Endothelial cell of umbilical vein (primary cell): ENCODE measurements around the gene POLE4.

Experiments used
- EZH2 ChIP-seq: IDR thresholded peaks from 2 replicates; pipeline ENCODE4 v1.6.1; 2012; ENCODE audit warnings: borderline replicate concordance, low read depth, mild to moderate bottlenecking, moderate library complexity, low read length, inconsistent platforms; ENCODE audit not compliant: severe bottlenecking
- FOS ChIP-seq: IDR thresholded peaks from 2 replicates; pipeline ENCODE4 v1.6.1; 2011; ENCODE audit warnings: mild to moderate bottlenecking, low read length, moderate library complexity, borderline replicate concordance; ENCODE audit not compliant: insufficient read depth
- GATA2 ChIP-seq: IDR thresholded peaks from 2 replicates; pipeline ENCODE4 v1.7.0; 2011; ENCODE audit warnings: low read depth, mild to moderate bottlenecking, moderate library complexity, mixed read lengths, low read length; ENCODE audit not compliant: insufficient read length, insufficient read depth
- JUN ChIP-seq: IDR thresholded peaks from 2 replicates; pipeline ENCODE4 v1.6.1; 2011; ENCODE audit warnings: borderline replicate concordance, low read depth; ENCODE audit not compliant: insufficient read length, insufficient read depth
- MYC ChIP-seq: IDR thresholded peaks from one replicate; pipeline ENCODE4 v1.6.1; 2011; ENCODE audit warnings: mild to moderate bottlenecking, low read depth, low read length
- POLR2A ChIP-seq: IDR thresholded peaks from 2 replicates; pipeline ENCODE4 v1.6.1; 2012; ENCODE audit warnings: low read depth, mild to moderate bottlenecking, control low read depth, low read length
- POLR2AphosphoS5 ChIP-seq: IDR thresholded peaks from 2 replicates; pipeline ENCODE4 v1.6.1; 2012; ENCODE audit warnings: low read depth, mild to moderate bottlenecking, control low read depth, low read length, moderate library complexity; ENCODE audit not compliant: insufficient read depth
- TF ChIP-seq, protein P1 (sequence below), 2 donors: IDR thresholded peaks; 1 replicate in 1 of 2; 2 replicates in 1 of 2; pipeline ENCODE4 v1.5.1; 2011; ENCODE audit warnings: low read length in 2 of 2, mild to moderate bottlenecking in 2 of 2, moderate library complexity in 2 of 2, control low read depth in 1 of 2, inconsistent platforms in 1 of 2, low read depth in 1 of 2; ENCODE audit not compliant: insufficient read depth in 1 of 2; ENCODE audit errors: extremely low read depth in 1 of 2
- TF ChIP-seq, protein P2 (sequence below): IDR thresholded peaks from 2 replicates; pipeline ENCODE4 v1.6.1; 2011; ENCODE audit not compliant: insufficient read depth, insufficient read length

DNA sequence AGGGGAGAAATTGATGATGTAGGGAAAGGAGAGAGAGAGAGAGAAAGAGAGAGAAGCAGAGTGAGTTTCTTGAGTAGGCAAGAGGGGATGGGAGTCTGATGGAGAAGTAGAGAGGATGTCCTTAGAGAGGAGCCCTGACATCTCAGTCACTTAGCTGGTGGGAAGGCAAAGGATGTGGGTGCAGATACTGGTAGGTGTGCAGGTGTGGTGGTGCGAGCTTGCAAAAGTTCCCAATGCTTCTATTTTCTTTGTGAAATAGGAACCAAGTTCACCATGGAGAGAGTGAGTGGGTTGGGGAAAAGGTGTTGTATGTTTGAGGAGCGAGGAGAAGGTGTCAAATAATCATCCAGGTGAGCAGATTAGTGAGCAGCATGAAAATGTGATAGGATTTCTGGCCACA, 26.5 kb upstream of the POLE4 start:
- TF ChIP-seq POLR2A (no peak), EZH2 (no peak), POLR2AphosphoS5 (no peak), GATA2 (no peak), JUN (no peak), MYC (no peak), FOS (no peak)
- TF ChIP-seq, protein P1, sequence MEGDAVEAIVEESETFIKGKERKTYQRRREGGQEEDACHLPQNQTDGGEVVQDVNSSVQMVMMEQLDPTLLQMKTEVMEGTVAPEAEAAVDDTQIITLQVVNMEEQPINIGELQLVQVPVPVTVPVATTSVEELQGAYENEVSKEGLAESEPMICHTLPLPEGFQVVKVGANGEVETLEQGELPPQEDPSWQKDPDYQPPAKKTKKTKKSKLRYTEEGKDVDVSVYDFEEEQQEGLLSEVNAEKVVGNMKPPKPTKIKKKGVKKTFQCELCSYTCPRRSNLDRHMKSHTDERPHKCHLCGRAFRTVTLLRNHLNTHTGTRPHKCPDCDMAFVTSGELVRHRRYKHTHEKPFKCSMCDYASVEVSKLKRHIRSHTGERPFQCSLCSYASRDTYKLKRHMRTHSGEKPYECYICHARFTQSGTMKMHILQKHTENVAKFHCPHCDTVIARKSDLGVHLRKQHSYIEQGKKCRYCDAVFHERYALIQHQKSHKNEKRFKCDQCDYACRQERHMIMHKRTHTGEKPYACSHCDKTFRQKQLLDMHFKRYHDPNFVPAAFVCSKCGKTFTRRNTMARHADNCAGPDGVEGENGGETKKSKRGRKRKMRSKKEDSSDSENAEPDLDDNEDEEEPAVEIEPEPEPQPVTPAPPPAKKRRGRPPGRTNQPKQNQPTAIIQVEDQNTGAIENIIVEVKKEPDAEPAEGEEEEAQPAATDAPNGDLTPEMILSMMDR (IDR thresholded peaks at IDR 0.05; ENCODE audit: extremely low read depth in 1 of 2, insufficient read depth in 1 of 2, low read depth in 1 of 2, low read length in 2 of 2): no peak
- TF ChIP-seq, protein P2, sequence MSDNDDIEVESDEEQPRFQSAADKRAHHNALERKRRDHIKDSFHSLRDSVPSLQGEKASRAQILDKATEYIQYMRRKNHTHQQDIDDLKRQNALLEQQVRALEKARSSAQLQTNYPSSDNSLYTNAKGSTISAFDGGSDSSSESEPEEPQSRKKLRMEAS: no peak
